GM23338 (cell line): ENCODE data around the gene HMGCLL1.

Experiments
- CREB1 ChIP-seq: fragments of 250-450 bp; sonication (Bioruptor Pico); IDR thresholded peaks from 2 replicates; pipeline ENCODE4 v1.5.0; 2020; ENCODE audit warnings: low read depth, mild to moderate bottlenecking, moderate library complexity
- CTCF ChIP-seq, 2 experiments: fragments of 200-600 bp in 1 of 2; sonication (generic) in 1 of 2; conservative IDR thresholded peaks; 2 replicates each; pipeline versions ENCODE4 v1.5.1 to v1.6.1; 2016 to 2017; ENCODE audit warnings: antibody characterized with exemption in 2 of 2, low read depth in 2 of 2, mild to moderate bottlenecking in 2 of 2, moderate library complexity in 1 of 2
- ETS1 ChIP-seq: IDR thresholded peaks from 2 replicates; pipeline ENCODE4 v1.6.1; 2016; ENCODE audit warnings: antibody characterized with exemption
- EZH2 ChIP-seq: fragments of 200-600 bp; sonication (generic); IDR thresholded peaks from one replicate; pipeline ENCODE4 v1.8.0; 2017; ENCODE audit warnings: antibody characterized with exemption, mild to moderate bottlenecking, low read depth; ENCODE audit not compliant: unreplicated experiment
- EZH2phosphoT487 ChIP-seq: fragments of 200-600 bp; sonication (generic); IDR thresholded peaks from one replicate; pipeline ENCODE4 v1.8.1; 2018; ENCODE audit warnings: antibody characterized with exemption; ENCODE audit not compliant: unreplicated experiment
- JUNB ChIP-seq: IDR thresholded peaks from one replicate; pipeline ENCODE4 v1.6.1; 2016; ENCODE audit warnings: antibody characterized with exemption; ENCODE audit not compliant: unreplicated experiment
- POLR2AphosphoS5 ChIP-seq: IDR thresholded peaks from 2 replicates; pipeline ENCODE4 v1.6.1; 2016; ENCODE audit warnings: antibody characterized with exemption, low read depth
- REST ChIP-seq: IDR thresholded peaks from one replicate; pipeline ENCODE4 v1.6.1; 2018; ENCODE audit warnings: antibody characterized with exemption; ENCODE audit not compliant: unreplicated experiment
- STAT1 ChIP-seq: IDR thresholded peaks from one replicate; pipeline ENCODE4 v1.6.1; 2016; ENCODE audit warnings: antibody characterized with exemption; ENCODE audit not compliant: unreplicated experiment
- ZNF114 ChIP-seq: fragments of 250-450 bp; sonication (Bioruptor Pico); IDR thresholded peaks from 2 replicates; pipeline ENCODE4 v1.5.0; 2020; ENCODE audit warnings: mild to moderate bottlenecking, moderate library complexity
- ZNF331 ChIP-seq: fragments of 250-450 bp; sonication (Bioruptor Pico); IDR thresholded peaks from 2 replicates; pipeline ENCODE4 v1.5.0; 2020; ENCODE audit warnings: low read depth, mild to moderate bottlenecking, moderate library complexity
- ZNF462 ChIP-seq: fragments of 250-450 bp; sonication (Bioruptor Pico); IDR thresholded peaks from 2 replicates; pipeline ENCODE4 v1.5.0; 2020; ENCODE audit warnings: mild to moderate bottlenecking, moderate library complexity

DNA sequence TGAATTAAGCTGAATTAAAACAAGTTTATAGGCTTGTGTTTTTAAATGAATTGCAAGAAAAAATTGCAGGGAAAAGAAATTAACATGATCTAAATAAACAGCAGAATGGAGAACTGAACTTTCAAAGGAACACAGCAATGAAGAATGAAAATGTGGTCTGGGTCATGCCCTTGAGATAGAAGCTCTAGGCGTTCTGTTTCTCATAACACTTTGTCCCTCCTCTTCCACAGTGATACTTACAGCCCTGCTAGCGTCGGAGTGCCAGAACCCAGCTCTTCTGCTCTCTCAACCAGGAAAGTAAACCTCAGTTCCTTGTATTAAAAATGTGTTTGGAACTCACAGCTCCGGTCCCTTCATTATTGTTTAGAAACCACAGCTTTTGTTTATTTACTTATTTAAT lies 11.4 kb downstream of the HMGCLL1 start:
- TF ChIP-seq EZH2phosphoT487 (no peak), ZNF331 (CRISPR knock-in tag) (no peak), CTCF (conservative IDR thresholded peaks at IDR 0.05; ENCODE audit: low read depth in 2 of 2) (no peak), STAT1 (no peak), JUNB (no peak), REST (no peak), POLR2AphosphoS5 (no peak), CREB1 (no peak), EZH2 (no peak), ZNF462 (CRISPR knock-in tag) (no peak), ETS1 (no peak), ZNF114 (CRISPR knock-in tag) (no peak)
